Liver (tissue), 3 donors: Measurements from ENCODE around the gene XAF1.

ENCODE experiments used
- ATF3 ChIP-seq: IDR thresholded peaks from 2 replicates; pipeline ENCODE4 v1.6.1; 2016; ENCODE audit warnings: antibody characterized with exemption
- JUND ChIP-seq, 2 donors: IDR thresholded peaks; 2 replicates each; pipeline ENCODE4 v1.6.1; 2016; ENCODE audit warnings: antibody characterized with exemption in 2 of 2
- NR2F2 ChIP-seq: IDR thresholded peaks from 2 replicates; pipeline ENCODE4 v1.6.1; 2016; ENCODE audit warnings: antibody characterized with exemption
- RAD21 ChIP-seq, 2 donors: IDR thresholded peaks; 2 replicates each; pipeline ENCODE4 v1.6.1; 2016; ENCODE audit warnings: antibody characterized with exemption in 2 of 2, mild to moderate bottlenecking in 2 of 2
- REST ChIP-seq: IDR thresholded peaks from 2 replicates; pipeline ENCODE4 v1.6.1; 2016; ENCODE audit warnings: antibody characterized with exemption, mild to moderate bottlenecking
- RXRA ChIP-seq, 2 donors: IDR thresholded peaks; 2 replicates each; pipeline ENCODE4 v1.6.1; 2017 to 2018; ENCODE audit warnings: antibody characterized with exemption in 2 of 2, mild to moderate bottlenecking in 1 of 2
- SP1 ChIP-seq: IDR thresholded peaks from 2 replicates; pipeline ENCODE4 v1.6.1; 2018; ENCODE audit warnings: antibody characterized with exemption, mild to moderate bottlenecking
- TAF1 ChIP-seq: conservative IDR thresholded peaks from 2 replicates; pipeline ENCODE4 v1.6.1; 2016; ENCODE audit warnings: antibody characterized with exemption, mild to moderate bottlenecking
- YY1 ChIP-seq: IDR thresholded peaks from 2 replicates; pipeline ENCODE4 v1.6.1; 2016; ENCODE audit warnings: antibody characterized with exemption, mild to moderate bottlenecking
- TF ChIP-seq, protein P1 (sequence below): fragments of 150-350 bp; IDR thresholded peaks from 2 replicates; pipeline ENCODE4 v1.5.1; 2017; ENCODE audit warnings: improper control_type of control experiment, low read depth, low read length; ENCODE audit not compliant: missing input control
- TF ChIP-seq, protein P2 (sequence below): IDR thresholded peaks from 2 replicates; pipeline ENCODE4 v1.6.1; 2016; ENCODE audit warnings: antibody characterized with exemption
- TF ChIP-seq, protein P3 (sequence below): IDR thresholded peaks from 2 replicates; pipeline ENCODE4 v1.6.1; 2016; ENCODE audit warnings: antibody characterized with exemption
- donor health status: healthy.
- donor health status: healthy.

DNA sequence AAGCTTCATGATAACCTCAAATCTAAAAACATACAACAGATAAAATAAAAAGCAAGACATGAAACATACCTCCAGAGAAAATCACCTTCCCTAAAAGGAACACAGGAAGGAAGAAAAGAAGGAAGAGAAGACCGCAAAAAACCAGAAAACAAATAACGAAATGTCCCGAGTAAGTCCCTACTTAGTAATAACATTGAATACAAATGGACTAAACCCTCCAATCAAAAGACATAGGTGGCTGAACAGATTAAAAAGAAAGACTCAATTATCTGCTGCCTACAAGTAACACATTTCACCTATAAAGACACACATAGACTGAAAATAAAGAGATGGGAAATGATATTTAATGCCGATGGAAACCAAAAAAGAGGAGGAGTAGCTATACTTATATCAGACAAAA lies 26.4 kb downstream of the XAF1 start:
- TF ChIP-seq, protein P1, sequence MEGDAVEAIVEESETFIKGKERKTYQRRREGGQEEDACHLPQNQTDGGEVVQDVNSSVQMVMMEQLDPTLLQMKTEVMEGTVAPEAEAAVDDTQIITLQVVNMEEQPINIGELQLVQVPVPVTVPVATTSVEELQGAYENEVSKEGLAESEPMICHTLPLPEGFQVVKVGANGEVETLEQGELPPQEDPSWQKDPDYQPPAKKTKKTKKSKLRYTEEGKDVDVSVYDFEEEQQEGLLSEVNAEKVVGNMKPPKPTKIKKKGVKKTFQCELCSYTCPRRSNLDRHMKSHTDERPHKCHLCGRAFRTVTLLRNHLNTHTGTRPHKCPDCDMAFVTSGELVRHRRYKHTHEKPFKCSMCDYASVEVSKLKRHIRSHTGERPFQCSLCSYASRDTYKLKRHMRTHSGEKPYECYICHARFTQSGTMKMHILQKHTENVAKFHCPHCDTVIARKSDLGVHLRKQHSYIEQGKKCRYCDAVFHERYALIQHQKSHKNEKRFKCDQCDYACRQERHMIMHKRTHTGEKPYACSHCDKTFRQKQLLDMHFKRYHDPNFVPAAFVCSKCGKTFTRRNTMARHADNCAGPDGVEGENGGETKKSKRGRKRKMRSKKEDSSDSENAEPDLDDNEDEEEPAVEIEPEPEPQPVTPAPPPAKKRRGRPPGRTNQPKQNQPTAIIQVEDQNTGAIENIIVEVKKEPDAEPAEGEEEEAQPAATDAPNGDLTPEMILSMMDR, result no peak
- TF ChIP-seq RAD21 (IDR thresholded peaks at IDR 0.05) (no peak), NR2F2 (no peak), TAF1 (no peak), RXRA (IDR thresholded peaks at IDR 0.05) (no peak), REST (no peak), ATF3 (no peak), JUND (IDR thresholded peaks at IDR 0.05) (no peak), SP1 (no peak), YY1 (no peak)
- TF ChIP-seq, protein P2, sequence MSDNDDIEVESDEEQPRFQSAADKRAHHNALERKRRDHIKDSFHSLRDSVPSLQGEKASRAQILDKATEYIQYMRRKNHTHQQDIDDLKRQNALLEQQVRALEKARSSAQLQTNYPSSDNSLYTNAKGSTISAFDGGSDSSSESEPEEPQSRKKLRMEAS, result no peak
- TF ChIP-seq, protein P3, sequence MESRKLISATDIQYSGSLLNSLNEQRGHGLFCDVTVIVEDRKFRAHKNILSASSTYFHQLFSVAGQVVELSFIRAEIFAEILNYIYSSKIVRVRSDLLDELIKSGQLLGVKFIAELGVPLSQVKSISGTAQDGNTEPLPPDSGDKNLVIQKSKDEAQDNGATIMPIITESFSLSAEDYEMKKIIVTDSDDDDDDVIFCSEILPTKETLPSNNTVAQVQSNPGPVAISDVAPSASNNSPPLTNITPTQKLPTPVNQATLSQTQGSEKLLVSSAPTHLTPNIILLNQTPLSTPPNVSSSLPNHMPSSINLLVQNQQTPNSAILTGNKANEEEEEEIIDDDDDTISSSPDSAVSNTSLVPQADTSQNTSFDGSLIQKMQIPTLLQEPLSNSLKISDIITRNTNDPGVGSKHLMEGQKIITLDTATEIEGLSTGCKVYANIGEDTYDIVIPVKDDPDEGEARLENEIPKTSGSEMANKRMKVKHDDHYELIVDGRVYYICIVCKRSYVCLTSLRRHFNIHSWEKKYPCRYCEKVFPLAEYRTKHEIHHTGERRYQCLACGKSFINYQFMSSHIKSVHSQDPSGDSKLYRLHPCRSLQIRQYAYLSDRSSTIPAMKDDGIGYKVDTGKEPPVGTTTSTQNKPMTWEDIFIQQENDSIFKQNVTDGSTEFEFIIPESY, result no peak
